NCI-H1092 treated with DMSO at 0.1 percent for 48 hours (cell line): ENCODE data around the gene SPTBN4.

ENCODE experiments used
- DNase-seq: peaks from one replicate; lab custom pipeline; 2025; lab: John Stamatoyannopoulos, UW

SPTBN4 gene

DNA sequence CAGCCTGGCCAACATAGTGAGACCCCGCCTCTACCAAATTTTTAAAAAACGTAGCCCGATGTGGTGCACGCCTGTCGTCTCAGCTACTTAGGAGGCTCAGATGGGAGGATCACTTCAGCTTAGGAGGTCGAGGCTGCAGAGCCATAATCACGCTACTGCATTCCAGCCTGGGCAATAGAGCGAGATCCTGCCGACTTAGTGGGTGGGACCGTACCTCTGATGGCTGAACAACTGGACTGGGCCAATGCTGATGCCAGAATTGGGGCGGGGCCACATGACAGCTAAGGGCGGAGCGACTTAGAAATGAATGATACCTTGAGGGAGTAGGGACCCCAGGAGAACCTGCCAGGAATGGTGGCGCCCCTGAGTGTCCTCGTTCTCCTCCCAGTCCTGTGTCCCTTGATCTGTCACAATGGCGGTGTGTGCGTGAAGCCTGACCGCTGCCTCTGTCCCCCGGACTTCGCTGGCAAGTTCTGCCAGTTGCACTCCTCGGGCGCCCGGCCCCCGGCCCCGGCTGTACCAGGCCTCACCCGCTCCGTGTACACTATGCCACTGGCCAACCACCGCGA lies 137.9 kb downstream of the SPTBN4 start:
- no peak for DNase-seq

DNA sequence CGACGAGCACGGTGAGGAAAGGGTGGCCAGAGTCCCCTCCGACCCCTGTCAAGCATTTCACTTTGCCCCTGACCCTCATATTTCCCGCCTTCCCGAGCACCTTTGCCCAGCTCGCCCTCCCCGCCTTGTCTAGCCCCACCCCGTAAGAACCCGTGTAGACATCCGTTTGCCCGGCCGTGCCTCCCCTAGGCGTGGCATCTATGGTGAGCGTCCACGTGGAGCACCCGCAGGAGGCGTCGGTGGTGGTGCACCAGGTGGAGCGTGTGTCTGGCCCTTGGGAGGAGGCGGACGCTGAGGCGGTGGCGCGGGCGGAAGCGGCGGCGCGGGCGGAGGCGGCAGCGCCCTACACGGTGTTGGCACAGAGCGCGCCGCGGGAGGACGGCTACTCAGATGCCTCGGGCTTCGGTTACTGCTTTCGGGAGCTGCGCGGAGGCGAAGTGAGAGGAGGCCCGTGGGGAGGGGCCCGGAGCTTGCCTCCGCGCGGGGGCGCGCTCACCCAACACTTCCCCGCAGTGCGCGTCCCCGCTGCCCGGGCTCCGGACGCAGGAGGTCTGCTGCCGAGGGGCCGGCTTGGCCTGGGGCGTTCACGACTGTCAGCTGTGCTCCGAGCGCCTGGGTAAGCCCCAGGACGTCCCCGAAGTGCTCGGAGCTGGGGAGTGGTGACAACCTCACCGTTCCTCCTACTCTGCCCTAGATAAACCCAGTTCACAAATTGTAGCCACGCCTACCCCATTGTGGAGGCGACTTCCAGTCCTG lies 138.6 kb downstream of the SPTBN4 start:
- no peak for DNase-seq

DNA sequence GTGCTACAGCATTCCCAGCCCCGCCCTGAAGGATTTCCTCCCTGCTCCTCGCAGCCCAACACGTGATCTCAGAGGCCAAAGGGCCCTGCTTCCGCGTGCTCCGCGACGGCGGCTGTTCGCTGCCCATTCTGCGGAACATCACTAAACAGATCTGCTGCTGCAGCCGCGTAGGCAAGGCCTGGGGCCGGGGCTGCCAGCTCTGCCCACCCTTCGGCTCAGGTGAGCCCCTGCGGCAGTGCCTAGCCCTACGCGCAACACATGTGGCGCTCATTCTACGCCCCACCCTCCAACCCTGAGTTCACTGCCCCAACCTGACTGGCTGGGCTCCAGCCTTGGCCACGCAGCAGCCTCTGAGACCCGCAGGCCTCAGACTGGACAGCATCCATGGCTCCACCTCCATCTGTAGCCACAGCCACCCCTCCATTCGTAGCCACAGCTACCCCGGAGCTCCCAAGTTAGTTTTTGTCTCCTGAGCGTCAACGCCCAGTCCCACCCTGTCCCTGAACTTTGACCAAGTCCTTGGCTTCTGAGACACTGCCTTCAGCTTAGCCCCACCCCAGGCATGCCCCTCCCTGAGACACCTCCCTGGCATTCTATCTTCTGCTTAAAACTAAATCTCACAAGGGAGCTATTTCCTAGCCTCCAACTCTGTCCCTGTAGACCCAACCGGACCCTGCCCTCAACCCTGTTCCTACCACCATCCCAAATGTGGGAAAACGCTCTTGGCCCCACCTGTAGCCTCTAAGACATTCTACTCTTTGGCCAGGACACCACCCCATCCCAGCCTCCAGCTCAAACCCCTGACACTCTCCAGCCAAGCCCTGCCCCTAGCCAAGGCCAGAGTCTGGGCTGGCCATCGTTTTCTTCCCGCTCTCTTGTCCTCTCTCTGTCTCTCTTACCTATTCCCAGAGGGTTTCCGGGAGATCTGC lies 140.8 kb downstream of the SPTBN4 start:
- DNase-seq, result no peak

DNA sequence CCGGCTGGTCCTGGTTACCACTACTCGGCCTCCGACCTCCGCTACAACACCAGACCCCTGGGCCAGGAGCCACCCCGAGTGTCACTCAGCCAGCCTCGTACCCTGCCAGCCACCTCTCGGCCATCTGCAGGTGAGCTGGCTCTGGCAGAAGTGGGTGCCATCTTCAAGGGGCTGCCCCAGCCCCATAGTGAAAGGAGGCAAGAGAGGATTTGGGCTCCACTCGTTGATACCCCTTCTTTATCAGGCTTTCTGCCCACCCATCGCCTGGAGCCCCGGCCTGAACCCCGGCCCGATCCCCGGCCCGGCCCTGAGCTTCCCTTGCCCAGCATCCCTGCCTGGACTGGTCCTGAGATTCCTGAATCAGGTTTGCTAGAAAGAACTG lies 141.4 kb downstream of the SPTBN4 start:
- no peak for DNase-seq

DNA sequence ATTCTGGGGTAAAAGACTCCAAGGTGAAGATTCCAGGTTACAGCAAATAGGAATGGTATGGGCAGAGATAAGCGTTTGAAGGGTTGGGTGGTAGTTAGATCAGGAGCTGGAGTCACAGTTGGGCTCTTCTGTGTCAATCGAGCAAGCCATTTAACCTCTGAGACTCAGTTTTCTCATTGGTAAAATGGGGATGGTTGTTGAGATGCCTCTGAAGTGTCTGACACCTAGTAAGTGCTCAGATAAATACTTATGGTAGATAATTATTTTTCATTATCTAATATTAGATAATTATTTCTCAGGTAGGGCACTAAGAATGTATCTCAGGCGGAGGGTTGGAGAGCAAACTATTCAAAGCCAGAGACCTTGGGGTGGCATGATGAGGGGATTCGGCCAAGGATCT lies 142.2 kb downstream of the SPTBN4 start:
- no peak for DNase-seq

DNA sequence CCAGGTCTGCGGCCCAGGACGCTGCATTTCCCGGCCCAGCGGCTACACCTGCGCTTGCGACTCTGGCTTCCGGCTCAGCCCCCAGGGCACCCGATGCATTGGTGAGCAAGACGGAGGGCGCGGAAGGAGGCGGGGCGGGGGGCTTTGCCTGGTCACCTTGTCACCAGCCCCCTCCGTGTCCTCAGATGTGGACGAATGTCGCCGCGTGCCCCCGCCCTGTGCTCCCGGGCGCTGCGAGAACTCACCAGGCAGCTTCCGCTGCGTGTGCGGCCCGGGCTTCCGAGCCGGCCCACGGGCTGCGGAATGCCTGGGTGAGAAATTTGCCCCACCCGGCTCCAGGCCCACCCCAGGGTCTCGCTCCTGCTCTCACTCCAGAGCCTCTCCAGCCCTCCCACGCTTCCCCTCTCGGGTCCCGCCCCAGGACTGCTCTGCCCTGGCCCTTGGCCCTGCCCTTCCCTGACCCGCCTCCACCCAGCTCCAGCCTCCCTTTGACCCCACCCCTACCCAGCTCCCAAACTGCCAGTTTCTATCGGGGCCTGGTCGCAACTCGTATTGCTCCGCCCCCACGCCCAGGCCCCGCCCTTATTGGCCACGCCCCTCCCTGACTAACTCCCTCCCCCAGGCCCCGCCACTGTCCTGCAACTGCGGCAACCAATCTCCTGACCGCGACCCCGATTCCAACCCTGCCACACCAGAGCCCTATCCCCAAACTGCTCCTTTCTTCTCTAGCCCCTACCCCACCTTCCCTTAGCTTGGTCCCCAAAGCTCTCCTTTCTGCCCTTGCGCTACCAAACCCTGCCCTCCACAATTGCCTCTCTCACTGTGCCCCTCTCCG lies 143.0 kb downstream of the SPTBN4 start:
- no peak for DNase-seq

DNA sequence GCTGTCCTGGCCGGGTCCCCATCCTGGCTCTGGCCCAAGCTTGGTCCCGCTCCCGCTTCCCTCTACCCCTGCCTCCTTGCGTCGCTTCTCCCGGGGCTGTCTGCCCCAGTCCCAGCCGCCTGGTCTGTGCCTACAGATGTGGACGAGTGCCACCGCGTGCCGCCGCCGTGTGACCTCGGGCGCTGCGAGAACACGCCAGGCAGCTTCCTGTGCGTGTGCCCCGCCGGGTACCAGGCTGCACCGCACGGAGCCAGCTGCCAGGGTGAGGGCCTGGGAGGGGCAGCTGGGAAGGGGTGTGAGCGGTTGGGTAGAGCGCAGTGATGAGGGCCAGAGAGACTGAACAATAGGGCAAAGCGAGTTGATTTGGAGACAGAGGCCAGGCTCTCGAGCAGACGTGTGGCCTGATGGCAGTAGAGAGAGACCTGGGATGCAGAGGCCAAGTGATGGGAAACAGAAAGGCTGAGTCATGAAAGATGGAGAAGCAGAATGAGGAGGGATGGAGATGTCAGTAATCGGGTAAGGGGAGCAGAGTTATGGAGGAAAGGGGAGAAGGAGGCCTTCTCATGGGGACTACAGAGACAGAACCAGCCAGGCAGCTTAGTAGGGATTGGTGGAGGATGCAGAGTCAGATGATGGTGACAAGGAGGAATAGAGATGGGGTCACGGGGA lies 143.7 kb downstream of the SPTBN4 start:
- no peak for DNase-seq

DNA sequence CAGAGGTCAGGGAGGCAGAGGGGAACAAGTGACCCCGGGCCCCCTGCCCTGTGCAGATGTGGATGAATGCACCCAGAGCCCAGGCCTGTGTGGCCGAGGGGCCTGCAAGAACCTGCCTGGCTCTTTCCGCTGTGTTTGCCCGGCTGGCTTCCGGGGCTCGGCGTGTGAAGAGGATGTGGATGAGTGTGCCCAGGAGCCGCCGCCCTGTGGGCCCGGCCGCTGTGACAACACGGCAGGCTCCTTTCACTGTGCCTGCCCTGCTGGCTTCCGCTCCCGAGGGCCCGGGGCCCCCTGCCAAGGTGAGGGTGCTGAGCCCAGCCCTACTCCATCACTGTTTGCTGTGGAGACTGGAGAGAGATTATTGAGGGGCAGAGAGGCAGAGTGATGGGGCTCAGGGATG lies 144.3 kb downstream of the SPTBN4 start:
- DNase-seq, result no peak

DNA sequence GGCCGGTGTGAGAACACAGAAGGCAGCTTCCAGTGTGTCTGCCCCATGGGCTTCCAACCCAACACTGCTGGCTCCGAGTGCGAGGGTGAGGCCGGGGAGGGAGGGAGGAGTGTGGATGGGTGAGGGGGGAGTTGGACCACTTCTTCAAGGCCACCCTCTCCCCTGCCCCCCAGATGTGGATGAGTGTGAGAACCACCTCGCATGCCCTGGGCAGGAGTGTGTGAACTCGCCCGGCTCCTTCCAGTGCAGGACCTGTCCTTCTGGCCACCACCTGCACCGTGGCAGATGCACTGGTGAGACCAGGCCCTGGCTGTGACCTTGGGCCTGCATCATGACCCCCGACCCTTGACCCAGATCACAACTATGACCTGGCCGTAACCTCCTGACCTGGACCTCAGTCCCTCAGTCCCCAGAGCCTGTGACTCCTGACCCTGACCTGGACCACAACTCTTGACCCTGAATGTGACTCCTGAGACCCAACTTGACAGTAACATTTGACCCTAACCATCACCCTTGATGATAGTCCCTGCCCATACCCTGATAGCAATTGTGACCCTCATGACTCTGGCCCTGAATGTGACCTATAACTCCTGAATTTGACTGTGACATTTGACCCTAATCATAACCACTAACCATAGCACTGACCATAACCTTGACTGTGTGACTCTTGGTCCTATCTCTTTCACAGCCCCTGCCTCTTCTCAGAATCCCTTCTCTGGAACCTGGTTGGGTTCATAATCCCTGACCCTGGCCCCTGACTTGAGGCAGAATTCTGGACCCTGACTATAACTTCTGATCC lies 145.3 kb downstream of the SPTBN4 start:
- DNase-seq, result no peak

DNA sequence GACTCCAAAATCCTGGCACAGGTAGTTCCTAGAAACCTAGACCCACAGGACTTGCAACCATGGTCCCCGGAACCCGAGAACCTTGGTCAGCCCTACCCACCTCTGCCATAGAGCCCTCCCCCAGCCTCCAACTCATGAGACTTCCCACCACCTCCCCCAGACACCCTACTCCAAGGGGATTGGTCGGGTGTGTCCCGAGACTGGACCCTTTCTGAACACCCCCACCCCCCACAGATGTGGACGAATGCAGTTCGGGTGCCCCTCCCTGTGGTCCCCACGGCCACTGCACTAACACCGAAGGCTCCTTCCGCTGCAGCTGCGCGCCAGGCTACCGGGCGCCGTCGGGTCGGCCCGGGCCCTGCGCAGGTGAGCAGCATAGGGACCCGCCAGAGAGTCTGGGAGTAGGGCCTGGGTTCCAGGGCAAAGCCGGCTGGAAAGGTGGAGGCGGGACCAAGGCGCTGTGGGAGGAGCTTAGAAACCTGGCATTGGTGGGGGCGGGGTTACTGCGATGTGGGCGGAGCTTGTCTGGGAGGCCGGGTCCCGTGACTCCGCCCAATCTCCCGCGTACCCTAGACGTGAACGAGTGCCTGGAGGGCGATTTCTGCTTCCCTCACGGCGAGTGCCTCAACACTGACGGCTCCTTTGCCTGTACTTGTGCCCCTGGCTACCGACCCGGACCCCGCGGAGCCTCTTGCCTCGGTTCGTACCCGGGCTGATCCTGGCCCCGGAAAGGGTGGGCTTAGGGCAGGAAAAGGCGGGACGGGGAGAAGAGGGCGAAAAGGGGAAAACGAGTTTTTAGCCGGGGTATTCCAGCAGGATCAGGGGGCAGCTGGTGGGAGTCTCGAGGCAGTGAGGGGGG lies 146.3 kb downstream of the SPTBN4 start:
- DNase-seq, result no peak

DNA sequence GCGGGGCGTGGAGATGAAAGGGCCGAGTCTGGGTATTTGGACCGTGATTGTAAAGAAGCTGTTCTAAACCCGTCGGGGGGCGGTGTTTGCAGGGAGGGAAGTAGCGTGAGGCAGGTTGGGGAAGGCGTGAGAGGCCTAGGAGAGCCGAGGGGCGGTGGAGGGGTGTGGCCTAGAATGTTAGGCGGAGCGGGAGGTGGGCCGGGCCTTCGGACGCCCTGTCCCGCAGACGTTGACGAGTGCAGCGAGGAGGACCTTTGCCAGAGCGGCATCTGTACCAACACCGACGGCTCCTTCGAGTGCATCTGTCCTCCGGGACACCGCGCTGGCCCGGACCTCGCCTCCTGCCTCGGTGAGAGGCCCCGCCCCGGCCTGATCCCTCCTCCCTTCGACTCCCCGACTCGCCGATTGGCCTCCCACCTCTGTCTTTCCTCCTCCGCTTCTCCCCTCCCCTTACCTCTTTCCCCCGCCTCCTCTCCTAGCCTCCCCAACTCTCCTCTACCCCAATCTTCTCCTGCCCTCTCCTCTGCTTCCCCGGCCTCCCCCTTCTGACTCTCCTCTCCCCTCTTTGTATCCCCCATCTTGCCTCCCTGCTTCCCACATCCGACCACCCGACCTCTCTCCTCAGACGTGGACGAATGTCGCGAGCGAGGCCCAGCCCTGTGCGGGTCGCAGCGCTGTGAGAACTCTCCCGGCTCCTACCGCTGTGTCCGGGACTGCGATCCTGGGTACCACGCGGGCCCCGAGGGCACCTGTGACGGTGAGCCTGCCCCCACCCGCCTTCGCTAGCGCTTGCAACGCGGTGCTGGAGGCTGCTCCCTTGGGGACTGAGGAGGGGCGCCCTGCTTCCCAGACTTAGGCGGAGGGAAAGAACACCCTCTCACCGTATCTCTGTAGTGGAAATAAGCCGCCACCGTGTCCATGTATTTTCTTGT lies 147.2 kb downstream of the SPTBN4 start:
- peak; percentile 72 for DNase-seq

DNA sequence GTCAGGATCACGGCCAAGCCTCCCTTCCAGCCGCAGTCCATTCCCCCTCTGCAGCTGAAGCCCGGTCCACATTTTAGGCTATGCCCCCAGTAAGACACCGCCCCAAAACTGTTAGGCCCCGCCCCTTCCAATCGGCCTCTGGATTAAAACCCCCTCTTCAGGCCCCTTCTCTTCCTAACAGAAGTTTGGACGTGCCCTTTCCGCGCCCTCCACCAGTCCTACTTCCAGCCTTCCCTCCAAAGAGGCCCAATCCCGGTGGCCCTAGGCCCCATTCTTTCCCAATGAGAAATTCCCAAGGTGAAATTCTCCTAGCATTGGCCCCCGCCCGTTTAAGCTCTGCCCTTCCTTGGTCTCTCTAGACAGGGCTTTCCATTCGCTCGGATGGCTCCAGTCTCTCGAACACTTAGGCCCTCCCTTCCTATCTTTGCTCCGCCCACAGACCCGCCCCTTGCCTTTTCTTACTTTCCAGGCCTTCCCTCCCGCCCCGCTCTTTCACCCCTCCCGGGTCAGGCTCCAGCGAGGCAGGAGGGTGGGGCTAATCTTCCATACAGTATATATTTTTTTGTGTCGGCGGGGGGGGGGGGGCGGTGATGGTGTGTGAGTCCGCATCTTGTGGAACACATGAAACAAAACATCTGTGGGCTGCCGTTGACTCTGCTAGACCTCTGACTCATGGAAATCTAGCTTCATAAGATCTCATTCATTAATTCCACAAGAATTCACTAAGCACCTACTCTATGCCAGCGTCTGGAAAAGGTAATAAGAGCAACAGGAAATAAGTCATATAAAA lies 148.0 kb downstream of the SPTBN4 start:
- no peak for DNase-seq

DNA sequence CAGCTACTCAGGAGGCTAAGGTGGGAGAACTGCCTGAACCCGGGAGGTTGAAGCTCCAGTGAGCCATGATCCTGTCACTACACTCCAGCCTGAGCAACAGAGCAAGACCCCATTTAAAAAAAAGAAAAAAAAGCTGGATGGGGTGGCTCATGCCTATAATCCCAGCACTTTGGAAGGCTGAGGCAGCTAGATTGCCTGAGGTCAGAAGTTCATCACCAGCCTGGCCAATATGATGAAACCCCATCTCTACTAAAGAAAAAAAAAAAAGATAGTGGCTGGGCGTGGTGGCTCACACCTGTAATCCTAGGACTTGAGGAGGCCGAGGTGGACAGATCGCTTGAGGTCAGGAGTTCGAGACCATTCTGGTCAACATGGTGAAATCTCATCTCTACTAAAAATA lies 149.4 kb downstream of the SPTBN4 start:
- DNase-seq, result no peak

DNA sequence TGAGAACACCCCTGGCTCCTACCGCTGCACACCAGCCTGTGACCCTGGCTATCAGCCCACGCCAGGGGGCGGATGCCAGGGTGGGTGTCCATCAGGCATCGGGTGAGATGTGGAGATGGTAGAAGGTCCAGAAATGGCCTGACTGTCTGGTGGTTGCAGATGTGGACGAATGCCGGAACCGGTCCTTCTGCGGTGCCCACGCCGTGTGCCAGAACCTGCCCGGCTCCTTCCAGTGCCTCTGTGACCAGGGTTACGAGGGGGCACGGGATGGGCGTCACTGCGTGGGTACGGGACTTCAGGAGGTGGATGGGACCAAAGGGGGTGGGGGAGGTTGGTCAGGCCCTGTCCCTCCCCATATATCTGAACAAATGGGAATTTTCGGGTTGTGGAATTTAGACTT lies 150.1 kb downstream of the SPTBN4 start:
- no peak for DNase-seq

DNA sequence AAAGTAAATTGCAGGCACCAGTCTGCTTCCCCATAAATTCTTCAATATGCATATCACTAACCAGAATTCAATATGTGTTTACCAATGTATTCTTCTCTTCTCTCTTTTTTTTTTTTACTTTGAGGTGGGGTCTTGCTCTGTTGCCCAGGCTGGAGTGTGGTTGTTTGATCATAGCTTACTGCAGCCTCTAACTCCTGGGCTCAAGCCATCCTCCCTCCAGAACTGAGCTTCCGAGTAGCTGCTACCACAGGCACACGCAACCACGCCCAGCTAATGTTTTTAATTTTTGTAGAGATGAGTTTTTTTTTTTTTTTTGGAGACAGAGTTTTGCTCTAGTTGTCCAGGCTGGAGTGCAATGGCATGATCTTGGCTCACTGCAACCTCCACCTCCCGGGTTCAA lies 151.2 kb downstream of the SPTBN4 start:
- no peak for DNase-seq

DNA sequence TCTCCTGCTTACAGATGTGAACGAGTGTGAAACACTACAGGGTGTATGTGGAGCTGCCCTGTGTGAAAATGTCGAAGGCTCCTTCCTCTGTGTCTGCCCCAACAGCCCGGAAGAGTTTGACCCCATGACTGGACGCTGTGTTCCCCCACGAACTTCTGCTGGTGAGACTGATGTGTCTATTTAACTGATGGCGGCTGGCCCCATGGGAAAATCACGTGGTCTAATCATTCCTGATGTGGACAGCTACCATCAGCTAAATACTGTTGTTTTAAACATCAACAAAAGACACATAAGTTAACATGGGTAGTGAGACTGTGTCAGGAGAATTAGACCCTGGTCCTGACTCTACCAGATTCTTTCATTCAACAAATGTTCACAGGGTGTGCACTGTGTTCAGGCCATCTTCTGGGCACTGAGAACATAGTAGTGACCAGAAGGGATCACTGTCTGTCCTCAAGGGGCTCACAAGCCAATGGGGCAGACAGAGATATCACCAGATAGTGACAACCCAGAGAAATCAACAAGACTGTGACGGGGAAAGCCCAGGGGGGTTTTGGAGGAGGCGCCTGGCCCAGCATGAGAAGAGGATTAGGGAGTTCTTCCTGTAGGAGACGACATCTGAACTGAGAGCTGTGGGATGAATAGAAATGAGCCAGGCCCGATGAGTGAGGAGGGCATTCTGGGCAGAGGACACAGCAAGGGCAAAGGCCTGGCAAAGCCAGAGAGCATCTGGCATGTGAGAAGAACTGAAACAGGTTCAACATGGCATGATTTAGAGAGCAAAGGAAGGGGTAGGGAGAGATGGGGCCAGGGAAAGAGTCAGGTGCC lies 152.7 kb downstream of the SPTBN4 start:
- no peak for DNase-seq

DNA sequence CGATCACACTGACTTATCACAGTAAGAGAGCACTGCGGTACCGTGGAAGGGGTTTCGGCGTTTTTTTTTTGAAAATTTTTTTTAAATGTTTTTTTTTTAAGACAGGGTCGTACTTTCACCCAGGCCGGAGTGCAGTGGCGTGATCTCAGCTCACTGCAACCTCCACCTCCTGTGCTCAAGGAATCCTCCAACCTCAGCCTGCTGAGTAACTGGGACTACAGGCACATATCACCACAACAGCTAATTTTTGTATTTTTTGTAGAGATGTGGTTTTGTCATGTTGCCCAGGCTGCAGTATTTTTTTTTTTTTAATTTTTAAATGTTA lies 153.3 kb downstream of the SPTBN4 start:
- no peak for DNase-seq
